Activated CD4-positive, alpha-beta T cell treated with anti-CD3 and anti-CD28 coated beads, Interleukin-2, amount 50 U/mL, for 48 hours (primary cell): ENCODE measurements around the gene MBP.

Experiments used
- DNase-seq, 2 experiments: peaks; one replicate each; pipeline ENCODE4 v3.0.0-alpha.2; 2020

MBP gene

GRCh38 chr18:77098029-77098428 lies 34.6 kb downstream of the MBP start:
- no peak for DNase-seq

- no peak for DNase-seq
These were observed 35.4 kb downstream of the MBP start for GRCh38 chr18:77096936-77097886.

GRCh38 chr18:77095391-77096371 lies 36.9 kb downstream of the MBP start:
- DNase-seq: no peak

GRCh38 chr18:77093586-77093985 lies 39.0 kb downstream of the MBP start:
- no peak for DNase-seq

GRCh38 chr18:77093067-77093430 lies 39.5 kb downstream of the MBP start:
- DNase-seq: no peak

GRCh38 chr18:77092104-77093066 lies 40.2 kb downstream of the MBP start:
- no peak for DNase-seq

- DNase-seq: no peak
These were observed 41.2 kb downstream of the MBP start for GRCh38 chr18:77091366-77091765.

GRCh38 chr18:77090546-77091174 lies 41.9 kb downstream of the MBP start:
- DNase-seq: no peak

GRCh38 chr18:77089723-77090285 lies 42.8 kb downstream of the MBP start:
- DNase-seq: no peak

- no peak for DNase-seq
These were observed 43.4 kb downstream of the MBP start for GRCh38 chr18:77088963-77089722.

GRCh38 chr18:77087393-77088141 lies 45.0 kb downstream of the MBP start:
- DNase-seq: no peak

GRCh38 chr18:77086656-77087392 lies 45.8 kb downstream of the MBP start:
- no peak for DNase-seq

- DNase-seq: no peak
These were observed 46.5 kb downstream of the MBP start for GRCh38 chr18:77086034-77086433.

- DNase-seq: no peak
These were observed 47.9 kb downstream of the MBP start for GRCh38 chr18:77084688-77085035.

- no peak for DNase-seq
These were observed 50.1 kb downstream of the MBP start for GRCh38 chr18:77082316-77082955.

GRCh38 chr18:77081390-77081778 lies 51.2 kb downstream of the MBP start:
- DNase-seq: no peak

GRCh38 chr18:77079954-77080682 lies 52.5 kb downstream of the MBP start:
- DNase-seq: no peak

GRCh38 chr18:77079088-77079487 lies 53.5 kb downstream of the MBP start:
- no peak for DNase-seq
